Gastrocnemius medialis (tissue), 4 donors: ENCODE results near the gene SAC3D1. TPM values are rescaled to one million over a fixed set of nuclear protein-coding genes. Genes with fewer than 3 reads are reported as not detected.

Source experiments
- ATAC-seq, 2 donors: fragments of 150-250 bp; one replicate each; pipeline ENCODE4 v1.9.1; 2016
- DNase-seq, 2 donors: peaks; one replicate each; pipeline ENCODE4 v3.0.0-alpha.2; 2019
- H3K27ac ChIP-seq, 4 donors: fragments of 200-600 bp; sonication (generic); 1 replicate in 1 of 4; 2 replicates in 3 of 4; pipeline ENCODE4 v1.5.1; 2016 to 2018; ENCODE audit warnings: mild to moderate bottlenecking in 2 of 4, moderate library complexity in 1 of 4
- H3K27me3 ChIP-seq, 3 donors: fragments of 200-600 bp; sonication (generic) in 2 of 3; 1 replicate in 1 of 3; 2 replicates in 2 of 3; pipeline versions ENCODE4 v1.5.1 to v1.6.0; 2016 to 2019; ENCODE audit warnings: mild to moderate bottlenecking in 1 of 3, moderate library complexity in 1 of 3
- H3K36me3 ChIP-seq, 2 donors: fragments of 200-600 bp; sonication (generic) in 1 of 2; one replicate each; pipeline ENCODE4 v1.5.1; 2017 to 2018
- H3K4me1 ChIP-seq, 2 donors: fragments of 200-600 bp; sonication (generic) in 1 of 2; one replicate each; pipeline ENCODE4 v1.5.1; 2016 to 2017; ENCODE audit warnings: mild to moderate bottlenecking in 2 of 2
- H3K4me3 ChIP-seq, 4 donors: fragments of 200-600 bp; sonication (generic) in 3 of 4; 1 replicate in 1 of 4; 2 replicates in 3 of 4; pipeline ENCODE4 v1.5.1; 2016 to 2019; ENCODE audit warnings: mild to moderate bottlenecking in 2 of 4
- H3K9me3 ChIP-seq, 3 donors: fragments of 200-600 bp; sonication (generic) in 2 of 3; 1 replicate in 1 of 3; 2 replicates in 2 of 3; pipeline ENCODE4 v1.5.1; 2016 to 2019
- POLR2A ChIP-seq, 2 donors: fragments of 450-650 bp; IDR thresholded peaks; one replicate each; pipeline ENCODE4 v1.6.1; 2017; ENCODE audit warnings: antibody characterized with exemption in 2 of 2, mild to moderate bottlenecking in 2 of 2, moderate library complexity in 2 of 2
- in situ Hi-C, 4 donors: fragments of 200-750 bp; cut with MboI; loops; one replicate each; pipeline versions ENCODE4 v1.15.0 to v1.8.0; 2017; ENCODE audit warnings: low sequenced_read_pairs in 4 of 4
- intact Hi-C: fragments of 100-400 bp; cut with DNase I; formaldehyde crosslinking; loops from one replicate; pipeline ENCODE4 v1.15.1; 2023; ENCODE audit warnings: low total_unique reads
- microRNA-seq, 2 donors: library from miRNA; unstranded; fragments of <30 nt; microRNA quantifications; one replicate each; pipeline ENCODE4, GENCODE V29; 2016; ENCODE audit warnings: borderline replicate concordance in 2 of 2
- total RNA-seq, 4 donors: library from RNA; depleted of rRNA; stranded (reverse); fragments of >200 nt; gene quantifications; one replicate each; pipeline versions ENCODE4 v1.1.0 to v1.2.3, GENCODE V29; 2016
- TF ChIP-seq, protein P1 (sequence below), 5 experiments: fragments of 450-650 bp in 3 of 5; fragments of 200-600 bp in 2 of 5; sonication (generic) in 2 of 5; IDR thresholded peaks in 4 of 5; conservative IDR thresholded peaks in 1 of 5; 1 replicate in 4 of 5; 2 replicates in 1 of 5; pipeline ENCODE4 v1.5.1; 2016 to 2019; ENCODE audit warnings: antibody characterized with exemption in 5 of 5, mild to moderate bottlenecking in 3 of 5, moderate library complexity in 3 of 5

The SAC3D1 gene
- total RNA-seq, 4 donors from 2014 or later, result 9.0 to 27.2 (median 14.4) TPM

- peaks cover 0 to 40% of the 10 kb centered on the region in 2 donors for H3K36me3 ChIP-seq
Observed at GRCh38 chr11:65087827-65088226, 46.8 kb downstream of the SAC3D1 start.

DNA sequence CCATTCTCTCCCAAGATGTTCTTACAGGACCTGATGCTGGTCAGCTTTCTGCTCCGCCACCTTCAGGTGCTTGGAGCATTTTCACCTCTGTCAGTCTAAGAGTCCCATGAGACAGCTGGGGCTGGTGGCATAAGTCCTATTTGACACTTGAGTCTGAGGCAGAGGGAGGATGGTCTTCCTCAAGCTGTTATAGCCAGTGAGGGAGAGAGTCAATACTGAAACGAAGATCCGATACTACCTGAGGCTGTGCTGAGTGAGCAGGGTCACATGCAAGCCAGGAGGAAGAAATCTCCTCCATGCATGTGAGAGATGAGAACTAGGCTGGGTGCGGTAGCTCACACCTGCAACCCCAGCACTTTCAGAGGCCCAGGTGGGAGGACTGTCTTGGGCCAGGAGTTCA lies 48.6 kb downstream of the SAC3D1 start:
- Histone ChIP-seq H3K9me3 (no peaks in the 10 kb centered on the region), H3K27me3 (no peaks in the 10 kb centered on the region), H3K27ac (no peak overlapping the region), H3K4me3 (no peak overlapping the region), H3K4me1 (peaks cover 4 to 9% of the 10 kb centered on the region in 2 donors), H3K36me3 (peaks cover 0 to 40% of the 10 kb centered on the region in 2 donors)
- TF ChIP-seq, protein P1, sequence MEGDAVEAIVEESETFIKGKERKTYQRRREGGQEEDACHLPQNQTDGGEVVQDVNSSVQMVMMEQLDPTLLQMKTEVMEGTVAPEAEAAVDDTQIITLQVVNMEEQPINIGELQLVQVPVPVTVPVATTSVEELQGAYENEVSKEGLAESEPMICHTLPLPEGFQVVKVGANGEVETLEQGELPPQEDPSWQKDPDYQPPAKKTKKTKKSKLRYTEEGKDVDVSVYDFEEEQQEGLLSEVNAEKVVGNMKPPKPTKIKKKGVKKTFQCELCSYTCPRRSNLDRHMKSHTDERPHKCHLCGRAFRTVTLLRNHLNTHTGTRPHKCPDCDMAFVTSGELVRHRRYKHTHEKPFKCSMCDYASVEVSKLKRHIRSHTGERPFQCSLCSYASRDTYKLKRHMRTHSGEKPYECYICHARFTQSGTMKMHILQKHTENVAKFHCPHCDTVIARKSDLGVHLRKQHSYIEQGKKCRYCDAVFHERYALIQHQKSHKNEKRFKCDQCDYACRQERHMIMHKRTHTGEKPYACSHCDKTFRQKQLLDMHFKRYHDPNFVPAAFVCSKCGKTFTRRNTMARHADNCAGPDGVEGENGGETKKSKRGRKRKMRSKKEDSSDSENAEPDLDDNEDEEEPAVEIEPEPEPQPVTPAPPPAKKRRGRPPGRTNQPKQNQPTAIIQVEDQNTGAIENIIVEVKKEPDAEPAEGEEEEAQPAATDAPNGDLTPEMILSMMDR (IDR thresholded peaks at IDR 0.05 in 4 of 5, conservative IDR thresholded peaks at IDR 0.05 in 1 of 5), result no peak
- TF ChIP-seq POLR2A (IDR thresholded peaks at IDR 0.05), result no peak
- DNase-seq (no peak), ATAC-seq (no peak)
- intact Hi-C loops (no loop called here), in situ Hi-C loops (no loop called here)

More at GRCh38 chr11:65087827-65088226, 46.8 kb downstream of the SAC3D1 start:
- H3K4me1 ChIP-seq, result peaks cover 12 to 18% of the 10 kb centered on the region in 2 donors
- DNase-seq (no peak), ATAC-seq (no peak)
- H3K27ac ChIP-seq, result no peak overlapping the region
- in situ Hi-C loops, result no loop called here
- H3K27me3 ChIP-seq, result no peaks in the 10 kb centered on the region
- intact Hi-C loops, result no loop called here
- H3K4me3 ChIP-seq, result no peak overlapping the region
- H3K9me3 ChIP-seq, result no peaks in the 10 kb centered on the region
- TF ChIP-seq, protein P1 (IDR thresholded peaks at IDR 0.05 in 4 of 5, conservative IDR thresholded peaks at IDR 0.05 in 1 of 5), result no peak
- no peak for TF ChIP-seq POLR2A (IDR thresholded peaks at IDR 0.05)

GRCh38 chr11:65090628-65091027 lies 49.6 kb downstream of the SAC3D1 start:
- TF ChIP-seq, protein P1 (IDR thresholded peaks at IDR 0.05 in 4 of 5, conservative IDR thresholded peaks at IDR 0.05 in 1 of 5), result no peak
- no peak for TF ChIP-seq POLR2A (IDR thresholded peaks at IDR 0.05)
- peaks cover 0 to 1% of the 10 kb centered on the region in 2 donors for H3K4me1 ChIP-seq
- H3K4me3 ChIP-seq, result no peak overlapping the region
- intact Hi-C loops, result no loop called here
- no peaks in the 10 kb centered on the region for H3K27me3 ChIP-seq
- DNase-seq, result no peak
- in situ Hi-C loops, result no loop called here
- H3K36me3 ChIP-seq, result peaks cover 0 to 35% of the 10 kb centered on the region in 2 donors
- ATAC-seq, result no peak
- H3K9me3 ChIP-seq, result no peaks in the 10 kb centered on the region
- no peak overlapping the region for H3K27ac ChIP-seq

Small RNA genes within 50 kb of the gene (microRNA-seq; reads per million reads assigned to microRNA genes)
- gene MIR6879, result 0 reads per million in 2 donors

Other genes starting within 250 kb of the SAC3D1 start
- 10 to 100 TPM in 1 of 4 donors, 1 to 10 TPM in 3; 4.3 to 14.8 (median 6.2) TPM for gene MAP4K2, start 238.0 kb upstream of the SAC3D1 start, total RNA-seq
- gene MEN1, start 230.7 kb upstream of the SAC3D1 start, total RNA-seq, result 10 to 100 TPM in 2 of 4 donors, 1 to 10 TPM in 2; 7.4 to 12.2 (median 9.8) TPM
- under 1 TPM in 2 of 4 donors, not detected in 2; 0.15 to 0.19 TPM for gene CDC42BPG, start 196.6 kb upstream of the SAC3D1 start, total RNA-seq
- 10 to 100 TPM; 24.8 to 46.2 (median 31.3) TPM for gene EHD1, start 162.6 kb upstream of the SAC3D1 start, total RNA-seq
- 10 to 100 TPM; 10.7 to 97.5 (median 37.9) TPM for gene ATG2A, start 124.0 kb upstream of the SAC3D1 start, total RNA-seq
- 10 to 100 TPM; 17.2 to 34.2 (median 24.3) TPM for gene PPP2R5B, start 116.5 kb upstream of the SAC3D1 start, total RNA-seq
- not detected for gene GPHA2, start 105.3 kb upstream of the SAC3D1 start, total RNA-seq
- gene MAJIN, start 69.1 kb upstream of the SAC3D1 start, total RNA-seq, result not detected
- 1 to 10 TPM in 3 of 4 donors, under 1 TPM in 1; 0.97 to 3.3 (median 2.3) TPM for gene BATF2, start 44.2 kb upstream of the SAC3D1 start, total RNA-seq
- gene ARL2, start 27.1 kb upstream of the SAC3D1 start, total RNA-seq, result 100 to 1,000 TPM; 150 to 268 (median 170) TPM
- 10 to 100 TPM; 16.9 to 33.3 (median 25.9) TPM for gene SNX15, start 13.8 kb upstream of the SAC3D1 start, total RNA-seq
- gene NAALADL1, start 17.3 kb downstream of the SAC3D1 start, total RNA-seq, result 1 to 10 TPM in 3 of 4 donors, under 1 TPM in 1; 0.22 to 4.0 (median 2.6) TPM
- 1 to 10 TPM in 1 of 4 donors, under 1 TPM in 2, not detected in 1; 0.36 to 1.3 (median 1.00) TPM for gene CDCA5, start 42.8 kb downstream of the SAC3D1 start, total RNA-seq
- 10 to 100 TPM; 35.7 to 42.0 (median 40.6) TPM for gene ZFPL1, start 43.0 kb downstream of the SAC3D1 start, total RNA-seq
- gene VPS51, start 55.0 kb downstream of the SAC3D1 start, total RNA-seq, result 100 to 1,000 TPM; 206 to 515 (median 266) TPM
- 10 to 100 TPM in 2 of 4 donors, 1 to 10 TPM in 2; 7.3 to 18.4 (median 11.0) TPM for gene TM7SF2, start 70.7 kb downstream of the SAC3D1 start, total RNA-seq
- 10 to 100 TPM; 10.3 to 30.7 (median 24.1) TPM for gene ZNHIT2, start 76.5 kb downstream of the SAC3D1 start, total RNA-seq
- gene FAU, start 80.9 kb downstream of the SAC3D1 start, total RNA-seq, result 100 to 1,000 TPM; 353 to 521 (median 436) TPM
- 10 to 100 TPM; 54.9 to 76.5 (median 63.6) TPM for gene MRPL49, start 81.1 kb downstream of the SAC3D1 start, total RNA-seq
- 10 to 100 TPM; 24.6 to 77.5 (median 37.3) TPM for gene SYVN1, start 93.3 kb downstream of the SAC3D1 start, total RNA-seq
- not detected for gene SPDYC, start 129.0 kb downstream of the SAC3D1 start, total RNA-seq
- gene CAPN1, start 140.7 kb downstream of the SAC3D1 start, total RNA-seq, result 100 to 1,000 TPM in 2 of 4 donors, 10 to 100 TPM in 2; 52.7 to 153 (median 106) TPM
- gene POLA2, start 220.8 kb downstream of the SAC3D1 start, total RNA-seq, result 1 to 10 TPM; 2.9 to 9.2 (median 6.9) TPM